ENCODE results near the gene KSR1.

Gene KSR1

DNA sequence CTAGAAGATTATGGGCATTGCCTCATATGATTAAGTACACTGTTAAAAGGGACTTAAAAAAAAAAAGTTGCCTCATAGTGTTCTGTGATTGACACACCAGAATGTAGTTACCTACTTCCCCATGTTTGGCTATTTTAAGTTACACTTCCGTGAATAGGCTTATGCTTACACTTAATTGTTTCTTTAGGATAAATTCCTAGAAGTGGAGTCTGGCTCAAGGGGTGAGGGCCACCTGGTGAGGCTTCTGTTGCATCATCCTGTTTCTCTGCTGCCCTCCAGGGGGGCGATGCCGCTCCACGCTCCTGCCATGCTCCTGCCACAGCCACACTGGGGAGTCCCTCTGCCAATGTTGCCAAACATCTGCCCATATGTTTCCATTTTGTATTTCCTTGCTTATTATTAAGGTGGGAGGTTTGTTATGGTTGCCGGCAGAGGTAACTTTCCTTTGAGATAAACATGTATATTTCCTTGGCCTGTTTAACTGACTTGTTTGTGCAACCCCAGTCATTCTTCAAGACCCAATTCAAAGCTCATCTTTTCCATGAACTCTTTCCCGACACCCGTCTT lies 73.1 kb downstream of the KSR1 start:
- Histone ChIP-seq H3K9me3 (ENCODE audit: insufficient read depth, low read depth, low read length) (no peaks in the 10 kb centered on the region), H3K27me3 (ENCODE audit: insufficient read depth, low read length) (no peaks in the 10 kb centered on the region), H3K4me1 (ENCODE audit: insufficient read depth, low read length) (peaks cover 23% of the 10 kb centered on the region), H3K4me3 (ENCODE audit: low read length) (no peak overlapping the region), H3K9ac (ENCODE audit: low read depth, low read length) (no peak overlapping the region), H3K27ac (ENCODE audit: low read length) (no peak overlapping the region), H3K36me3 (ENCODE audit: insufficient read depth, low read depth, low read length) (no peaks in the 10 kb centered on the region)

DNA sequence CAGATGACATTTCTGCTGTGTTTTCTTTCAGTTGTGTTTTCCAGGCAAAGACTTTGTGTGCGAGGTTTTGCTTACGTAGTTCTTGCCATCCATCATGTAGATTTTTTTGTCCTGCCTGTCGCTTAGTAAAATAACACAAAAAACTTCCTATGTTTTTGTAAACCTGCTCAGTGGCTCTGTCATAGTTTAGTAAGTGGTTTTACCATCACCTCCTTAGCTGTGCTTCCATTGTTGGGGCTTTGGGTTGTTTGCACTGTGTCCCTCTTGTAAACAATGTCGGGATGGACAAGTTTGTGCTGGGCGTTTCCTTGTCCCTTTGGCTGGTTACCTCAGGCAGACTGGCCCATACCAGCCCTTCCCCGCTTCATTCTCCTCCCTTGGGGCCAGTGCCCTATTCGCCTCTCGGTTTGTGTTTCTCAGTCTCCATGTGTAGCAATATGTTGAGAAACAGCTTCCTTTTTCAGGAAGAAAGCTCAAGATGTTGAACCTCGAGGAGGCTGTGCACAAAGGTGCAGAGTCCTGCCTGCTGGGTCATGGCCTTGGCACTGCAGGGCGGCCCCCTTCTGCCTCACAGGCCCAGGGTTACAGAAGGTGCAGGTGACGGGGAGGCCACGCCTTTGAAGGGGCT lies 74.6 kb downstream of the KSR1 start:
- no peaks in the 10 kb centered on the region for H3K9me3 ChIP-seq (ENCODE audit: insufficient read depth, low read depth, low read length)
- H3K27ac ChIP-seq (ENCODE audit: low read length), result no peak overlapping the region
- H3K4me1 ChIP-seq (ENCODE audit: insufficient read depth, low read length), result peaks cover 24% of the 10 kb centered on the region
- no peak overlapping the region for H3K9ac ChIP-seq (ENCODE audit: low read depth, low read length)
- H3K27me3 ChIP-seq (ENCODE audit: insufficient read depth, low read length), result no peaks in the 10 kb centered on the region
- no peak overlapping the region for H3K4me3 ChIP-seq (ENCODE audit: low read length)
- no peaks in the 10 kb centered on the region for H3K36me3 ChIP-seq (ENCODE audit: insufficient read depth, low read depth, low read length)

DNA sequence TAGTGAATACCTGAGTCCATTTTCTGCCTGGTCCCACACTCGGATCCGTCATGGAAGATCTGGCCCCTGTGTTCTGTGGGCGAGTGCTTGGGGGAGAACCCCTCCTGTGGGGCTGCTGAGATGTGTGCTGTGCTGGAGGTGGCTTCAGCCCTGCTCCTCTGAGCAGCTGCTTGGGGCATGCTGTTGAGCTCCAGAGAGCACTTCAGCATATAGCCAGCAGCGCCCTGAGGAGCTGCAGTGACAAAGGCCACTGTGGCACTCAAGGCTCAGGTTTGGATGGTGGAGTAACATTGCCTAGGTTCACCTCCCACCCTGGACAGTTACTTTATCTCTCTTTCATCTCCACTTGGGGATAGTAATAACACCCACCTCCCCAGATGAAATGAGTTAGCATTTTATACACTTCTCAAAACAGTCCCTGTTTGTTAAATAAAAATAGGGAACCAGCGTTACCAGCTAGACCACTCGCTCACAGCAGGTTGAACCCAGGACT lies 75.3 kb downstream of the KSR1 start:
- H3K9ac ChIP-seq (ENCODE audit: low read depth, low read length), result no peak overlapping the region

DNA sequence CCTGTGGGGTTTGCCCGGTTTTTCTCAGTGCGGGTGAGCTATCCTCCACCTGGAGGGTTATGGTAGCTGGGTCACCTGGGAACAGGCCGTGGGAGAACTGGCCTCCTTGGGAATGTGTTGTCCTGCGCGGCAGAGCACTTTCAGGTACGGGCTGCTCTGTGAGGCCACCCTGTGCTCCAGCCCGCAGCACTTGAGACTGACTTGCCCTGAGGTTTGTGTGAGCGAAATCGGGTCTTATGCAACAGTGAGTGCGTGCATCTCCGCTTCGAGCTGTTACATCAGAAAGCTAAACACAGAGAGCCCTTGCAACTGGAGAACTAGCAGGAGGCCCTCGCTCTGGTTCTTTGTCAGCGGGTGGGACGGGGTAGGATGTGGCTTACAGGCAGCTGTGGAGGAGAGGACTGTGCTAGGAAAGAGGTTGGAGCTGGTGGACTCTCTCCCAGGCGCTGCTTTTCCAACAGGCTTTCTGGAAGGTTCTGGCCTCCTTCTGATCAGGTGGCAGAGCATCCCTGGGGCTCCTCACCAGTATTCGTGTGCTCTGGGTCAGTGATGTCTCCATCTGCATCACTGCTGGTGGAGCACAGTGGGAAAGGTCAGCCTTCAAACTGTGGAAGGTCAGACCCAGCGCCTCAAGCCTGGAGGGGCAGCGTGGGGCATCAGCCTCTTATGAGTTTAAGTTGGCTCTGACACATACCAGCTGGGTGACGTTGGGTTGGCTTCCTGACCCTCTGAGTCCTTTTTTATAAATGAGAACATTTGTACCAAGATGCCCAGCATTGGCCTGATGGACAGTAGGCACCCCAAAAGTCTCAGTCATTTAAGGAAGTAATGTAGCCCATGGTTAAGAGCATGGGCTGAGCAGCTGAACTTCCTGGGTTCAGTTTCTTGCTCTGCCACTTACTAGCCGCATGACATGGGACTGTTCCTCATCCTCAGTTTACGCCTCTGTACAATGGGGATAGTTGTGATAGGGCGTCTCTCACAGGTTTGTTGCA lies 76.3 kb downstream of the KSR1 start:
- peaks cover 17% of the 10 kb centered on the region for H3K4me1 ChIP-seq (ENCODE audit: insufficient read depth, low read length)
- no peaks in the 10 kb centered on the region for H3K27me3 ChIP-seq (ENCODE audit: insufficient read depth, low read length)
- no peak overlapping the region for H3K27ac ChIP-seq (ENCODE audit: low read length)
- H3K9ac ChIP-seq (ENCODE audit: low read depth, low read length), result no peak overlapping the region
- H3K9me3 ChIP-seq (ENCODE audit: insufficient read depth, low read depth, low read length), result no peaks in the 10 kb centered on the region
- H3K4me3 ChIP-seq (ENCODE audit: low read length), result no peak overlapping the region
- no peaks in the 10 kb centered on the region for H3K36me3 ChIP-seq (ENCODE audit: insufficient read depth, low read depth, low read length)

More for the DNA sequence above, 75.3 kb downstream of the KSR1 start:
- Histone ChIP-seq H3K4me1 (ENCODE audit: insufficient read depth, low read length) (peaks cover 22% of the 10 kb centered on the region), H3K4me3 (ENCODE audit: low read length) (no peak overlapping the region), H3K36me3 (ENCODE audit: insufficient read depth, low read depth, low read length) (no peaks in the 10 kb centered on the region), H3K27ac (ENCODE audit: low read length) (no peak overlapping the region), H3K9me3 (ENCODE audit: insufficient read depth, low read depth, low read length) (no peaks in the 10 kb centered on the region), H3K27me3 (ENCODE audit: insufficient read depth, low read length) (no peaks in the 10 kb centered on the region)

DNA sequence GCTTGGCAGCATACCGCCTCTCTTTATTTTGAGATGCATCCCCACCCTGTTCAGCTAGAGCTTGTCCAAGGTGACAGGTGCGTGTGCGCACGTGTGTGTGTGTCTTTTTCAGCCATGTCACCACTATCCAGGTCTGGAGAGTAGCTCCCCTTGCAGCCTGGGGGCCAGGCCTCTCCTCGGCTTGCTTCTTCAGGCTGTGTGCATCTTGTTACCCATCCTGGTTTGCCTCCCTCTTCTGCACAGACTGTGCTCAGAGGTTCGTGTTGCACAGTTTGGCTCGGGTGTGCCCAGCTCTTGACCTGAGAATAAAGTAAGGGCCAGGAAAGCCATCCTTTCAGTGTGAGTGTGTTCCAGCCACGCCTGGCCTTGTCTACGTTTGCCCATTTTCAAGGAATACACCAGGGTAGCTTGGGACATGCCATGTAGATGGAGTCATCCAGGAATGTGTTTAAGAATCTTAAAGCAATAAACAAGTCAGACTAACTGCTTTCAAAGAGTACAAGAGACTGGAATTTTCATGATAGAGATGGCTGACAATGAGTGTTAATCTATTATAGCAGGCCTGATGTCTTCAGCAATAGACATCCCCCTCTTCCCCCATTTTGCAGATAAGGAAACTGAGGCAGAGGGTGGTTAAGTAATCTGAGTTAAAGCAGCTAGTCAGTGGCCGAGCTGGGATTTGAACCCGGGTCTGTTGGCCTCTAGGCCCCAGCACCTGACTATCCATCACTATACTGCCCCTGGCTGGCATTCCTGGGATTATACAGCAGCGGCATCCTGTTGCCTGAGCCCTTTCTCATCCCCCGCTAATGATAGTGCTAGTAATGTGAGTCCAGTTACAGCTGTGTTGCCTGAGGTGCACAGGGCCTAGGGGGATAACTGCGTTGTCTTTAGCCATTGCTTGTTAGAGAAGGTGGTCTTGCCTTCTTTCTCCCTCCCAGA lies 77.9 kb downstream of the KSR1 start:
- Histone ChIP-seq H3K4me3 (ENCODE audit: low read length) (no peak overlapping the region), H3K27me3 (ENCODE audit: insufficient read depth, low read length) (no peaks in the 10 kb centered on the region), H3K9me3 (ENCODE audit: insufficient read depth, low read depth, low read length) (no peaks in the 10 kb centered on the region), H3K9ac (ENCODE audit: low read depth, low read length) (no peak overlapping the region), H3K36me3 (ENCODE audit: insufficient read depth, low read depth, low read length) (no peaks in the 10 kb centered on the region), H3K4me1 (ENCODE audit: insufficient read depth, low read length) (peaks cover 17% of the 10 kb centered on the region), H3K27ac (ENCODE audit: low read length) (no peak overlapping the region)

DNA sequence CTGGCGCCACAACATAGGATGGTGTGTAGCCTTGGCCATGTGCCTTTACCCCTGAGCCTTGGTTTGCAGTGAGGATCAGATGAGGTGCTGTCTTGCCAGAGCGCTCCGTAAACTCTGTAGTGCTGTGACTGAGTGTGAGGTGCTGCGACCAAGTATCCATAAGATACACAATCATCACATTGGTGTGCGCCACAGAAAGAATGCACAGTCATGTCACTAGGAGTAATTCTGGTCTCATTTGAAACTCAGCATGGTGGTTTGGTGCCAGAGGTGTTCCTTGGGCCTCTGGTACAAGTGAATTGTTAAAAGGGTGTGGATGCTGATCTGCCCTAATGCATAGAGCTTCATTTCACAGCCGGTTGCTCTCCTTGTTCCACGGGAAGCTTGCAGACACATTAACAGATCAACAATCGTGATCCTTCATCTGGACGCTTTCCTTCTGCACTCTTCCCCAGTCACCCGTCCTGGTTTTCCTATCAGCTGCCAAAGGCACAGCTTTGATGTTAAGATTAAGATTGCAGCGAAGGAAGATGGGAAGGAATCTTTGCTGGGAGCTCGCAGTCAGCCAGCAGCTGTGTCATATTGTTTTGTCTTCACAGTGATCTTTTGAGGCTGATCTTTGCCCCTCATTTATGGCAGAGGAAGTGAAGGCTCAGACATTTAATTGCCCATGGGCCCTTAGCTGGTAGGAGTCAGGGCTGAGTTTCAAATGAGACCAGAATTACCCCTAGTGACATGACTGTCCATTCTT lies 79.1 kb downstream of the KSR1 start:
- no peak overlapping the region for H3K9ac ChIP-seq (ENCODE audit: low read depth, low read length)
- no peaks in the 10 kb centered on the region for H3K27me3 ChIP-seq (ENCODE audit: insufficient read depth, low read length)
- no peaks in the 10 kb centered on the region for H3K9me3 ChIP-seq (ENCODE audit: insufficient read depth, low read depth, low read length)
- H3K4me3 ChIP-seq (ENCODE audit: low read length), result no peak overlapping the region
- peaks cover 17% of the 10 kb centered on the region for H3K4me1 ChIP-seq (ENCODE audit: insufficient read depth, low read length)
- no peaks in the 10 kb centered on the region for H3K36me3 ChIP-seq (ENCODE audit: insufficient read depth, low read depth, low read length)
- H3K27ac ChIP-seq (ENCODE audit: low read length), result no peak overlapping the region

DNA sequence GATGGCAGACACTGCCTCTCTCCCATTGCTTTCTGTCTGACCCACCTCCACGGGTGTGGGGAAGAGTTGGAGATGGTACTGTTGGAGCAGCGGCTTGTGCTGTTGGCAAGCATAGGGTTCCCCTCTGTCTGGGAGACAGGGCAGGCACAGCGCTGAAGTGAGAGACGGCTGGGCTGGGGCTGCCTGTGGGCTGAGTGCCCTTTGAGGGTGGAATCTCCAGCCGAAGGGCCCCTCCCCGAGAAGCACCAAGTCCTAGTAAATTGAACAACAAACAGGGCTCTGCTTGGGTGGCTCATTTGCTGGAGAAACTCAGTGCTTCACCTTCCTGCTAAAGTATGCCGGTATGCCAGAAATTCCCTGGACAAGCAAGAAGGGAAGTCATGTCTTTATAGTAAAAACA lies 79.7 kb downstream of the KSR1 start:
- H3K9me3 ChIP-seq (ENCODE audit: insufficient read depth, low read depth, low read length), result no peaks in the 10 kb centered on the region
- no peaks in the 10 kb centered on the region for H3K27me3 ChIP-seq (ENCODE audit: insufficient read depth, low read length)
- no peak overlapping the region for H3K27ac ChIP-seq (ENCODE audit: low read length)
- H3K4me1 ChIP-seq (ENCODE audit: insufficient read depth, low read length), result peaks cover 17% of the 10 kb centered on the region
- no peaks in the 10 kb centered on the region for H3K36me3 ChIP-seq (ENCODE audit: insufficient read depth, low read depth, low read length)
- no peak overlapping the region for H3K9ac ChIP-seq (ENCODE audit: low read depth, low read length)
- no peak overlapping the region for H3K4me3 ChIP-seq (ENCODE audit: low read length)

DNA sequence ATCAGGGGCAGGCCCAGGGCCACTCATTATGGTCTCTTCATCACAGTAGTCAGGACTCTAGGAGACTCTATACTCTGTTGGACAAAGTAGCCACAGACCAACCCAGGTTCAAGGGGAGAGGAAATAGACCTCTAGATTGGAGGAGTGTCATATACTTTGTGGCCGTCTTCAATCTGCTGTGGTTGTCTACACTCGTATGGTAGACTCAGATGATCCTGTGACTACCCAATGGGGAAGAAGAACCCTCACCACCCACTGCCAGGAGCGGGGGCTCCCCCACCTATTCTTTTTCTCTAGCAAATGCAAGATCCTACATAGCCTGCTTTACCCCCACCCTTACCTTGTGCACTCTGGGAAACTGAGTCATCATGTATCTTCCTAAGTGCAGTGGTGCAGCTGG lies 80.5 kb downstream of the KSR1 start:
- Histone ChIP-seq H3K4me1 (ENCODE audit: insufficient read depth, low read length) (peaks cover 17% of the 10 kb centered on the region), H3K27me3 (ENCODE audit: insufficient read depth, low read length) (no peaks in the 10 kb centered on the region)

DNA sequence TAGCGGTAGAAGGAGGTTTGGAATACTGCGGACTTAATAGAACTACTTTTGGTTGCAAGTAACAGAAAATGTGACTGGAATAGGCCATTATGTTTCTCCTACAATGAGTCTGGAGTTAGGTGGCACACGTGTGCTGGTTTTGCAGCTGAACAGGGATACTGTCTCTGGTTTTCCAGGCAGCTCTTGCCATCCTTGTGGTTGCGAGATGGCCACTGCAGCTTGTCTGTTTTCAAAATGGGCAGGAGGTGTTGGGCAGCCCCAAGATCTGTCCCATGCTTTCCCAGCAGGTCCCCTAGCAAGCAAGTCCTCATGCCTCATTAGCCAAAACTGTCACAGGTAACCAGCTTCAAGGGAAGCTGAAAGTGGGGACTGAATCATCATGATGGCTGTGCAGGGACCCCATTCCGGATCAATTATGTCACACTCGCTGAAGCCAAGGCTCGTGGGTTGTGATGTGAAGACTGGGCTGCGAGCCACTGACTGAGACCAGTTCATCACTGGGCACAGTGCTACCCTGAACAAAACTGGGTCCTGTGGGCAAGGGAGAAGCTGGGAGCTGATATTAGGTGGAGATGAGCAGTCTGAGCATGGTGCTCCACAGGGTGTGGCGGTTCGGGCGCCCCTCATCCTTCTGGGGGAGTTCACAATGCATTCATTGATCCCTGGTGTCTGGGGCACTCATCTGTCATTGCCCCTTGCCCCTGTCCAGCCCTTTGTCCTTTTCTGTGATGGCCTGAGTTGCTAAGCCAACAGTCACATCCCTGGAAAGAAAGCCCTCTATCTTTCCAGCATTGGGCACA lies 82.1 kb downstream of the KSR1 start:
- no peaks in the 10 kb centered on the region for H3K27me3 ChIP-seq (ENCODE audit: insufficient read depth, low read length)
- H3K4me3 ChIP-seq (ENCODE audit: low read length), result no peak overlapping the region
- H3K27ac ChIP-seq (ENCODE audit: low read length), result no peak overlapping the region
- no peak overlapping the region for H3K9ac ChIP-seq (ENCODE audit: low read depth, low read length)
- H3K36me3 ChIP-seq (ENCODE audit: insufficient read depth, low read depth, low read length), result no peaks in the 10 kb centered on the region
- peaks cover 17% of the 10 kb centered on the region for H3K4me1 ChIP-seq (ENCODE audit: insufficient read depth, low read length)
- H3K9me3 ChIP-seq (ENCODE audit: insufficient read depth, low read depth, low read length), result no peaks in the 10 kb centered on the region

More for the DNA sequence above, 80.5 kb downstream of the KSR1 start:
- no peaks in the 10 kb centered on the region for H3K9me3 ChIP-seq (ENCODE audit: insufficient read depth, low read depth, low read length)
- no peak overlapping the region for H3K27ac ChIP-seq (ENCODE audit: low read length)
- no peaks in the 10 kb centered on the region for H3K36me3 ChIP-seq (ENCODE audit: insufficient read depth, low read depth, low read length)
- H3K9ac ChIP-seq (ENCODE audit: low read depth, low read length), result no peak overlapping the region
- H3K4me3 ChIP-seq (ENCODE audit: low read length), result no peak overlapping the region

DNA sequence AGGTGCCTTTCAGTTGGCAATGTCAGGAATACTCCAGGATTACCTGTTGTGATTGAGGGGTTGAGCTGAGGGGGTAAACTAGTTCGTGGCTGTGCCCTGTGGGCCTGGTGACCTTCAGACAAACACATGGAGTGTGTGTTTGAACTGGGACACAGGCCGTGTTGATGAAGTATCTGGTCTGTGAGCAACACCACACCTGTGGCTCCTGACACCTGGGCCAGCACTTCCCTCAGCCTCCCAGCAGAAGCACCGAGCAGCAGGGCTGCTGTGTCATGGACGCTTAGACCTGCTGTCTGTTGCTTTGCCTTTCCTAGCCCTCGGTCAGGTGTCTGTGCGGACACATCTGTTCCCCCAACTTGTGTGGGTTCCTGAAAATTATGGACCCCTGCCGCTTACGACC lies 82.9 kb downstream of the KSR1 start:
- no peak overlapping the region for H3K27ac ChIP-seq (ENCODE audit: low read length)
- H3K27me3 ChIP-seq (ENCODE audit: insufficient read depth, low read length), result no peaks in the 10 kb centered on the region
- peaks cover 13% of the 10 kb centered on the region for H3K4me1 ChIP-seq (ENCODE audit: insufficient read depth, low read length)
- H3K9me3 ChIP-seq (ENCODE audit: insufficient read depth, low read depth, low read length), result no peaks in the 10 kb centered on the region
- H3K36me3 ChIP-seq (ENCODE audit: insufficient read depth, low read depth, low read length), result no peaks in the 10 kb centered on the region
- no peak overlapping the region for H3K9ac ChIP-seq (ENCODE audit: low read depth, low read length)
- no peak overlapping the region for H3K4me3 ChIP-seq (ENCODE audit: low read length)

Data from iPS-20b (cell line).